Measurements from ENCODE around the gene PPP1R12B.
"Not testable (repeated sequence)": the region's sequence is repeated elsewhere in the genome, so short reads cannot be mapped to it uniquely, and the experiment has no call there.

The PPP1R12B gene

GRCh38 chr1:202619505-202619904 lies 271.0 kb downstream of the PPP1R12B start:
- DNase-seq: no peak

GRCh38 chr1:202620036-202620435 lies 271.5 kb downstream of the PPP1R12B start:
- not testable (repeated sequence) for DNase-seq

- no peak for DNase-seq
Measured at GRCh38 chr1:202621446-202621845, 272.9 kb downstream of the PPP1R12B start.

DNA sequence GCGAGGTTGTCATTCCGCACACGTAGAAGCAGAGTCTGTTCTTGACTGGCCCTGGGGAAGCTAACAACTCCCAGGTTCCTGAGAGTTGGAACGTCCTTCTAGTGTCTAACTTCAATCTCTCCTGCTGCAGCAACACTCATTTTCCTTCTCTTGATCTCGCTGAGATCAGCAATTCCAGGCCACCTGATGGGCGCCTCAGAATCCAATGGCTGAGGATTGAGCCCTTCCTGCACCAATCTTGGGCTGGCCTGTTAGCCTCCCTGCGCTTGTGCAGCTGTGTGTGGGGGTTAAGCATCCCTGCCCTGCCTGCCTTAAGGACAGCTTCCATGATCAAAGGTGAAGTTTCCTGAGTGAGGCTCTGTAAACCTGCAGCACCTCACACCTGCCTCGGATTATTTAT lies 273.9 kb downstream of the PPP1R12B start:
- no peak for DNase-seq

GRCh38 chr1:202623075-202623474 lies 274.6 kb downstream of the PPP1R12B start:
- DNase-seq: no peak

DNA sequence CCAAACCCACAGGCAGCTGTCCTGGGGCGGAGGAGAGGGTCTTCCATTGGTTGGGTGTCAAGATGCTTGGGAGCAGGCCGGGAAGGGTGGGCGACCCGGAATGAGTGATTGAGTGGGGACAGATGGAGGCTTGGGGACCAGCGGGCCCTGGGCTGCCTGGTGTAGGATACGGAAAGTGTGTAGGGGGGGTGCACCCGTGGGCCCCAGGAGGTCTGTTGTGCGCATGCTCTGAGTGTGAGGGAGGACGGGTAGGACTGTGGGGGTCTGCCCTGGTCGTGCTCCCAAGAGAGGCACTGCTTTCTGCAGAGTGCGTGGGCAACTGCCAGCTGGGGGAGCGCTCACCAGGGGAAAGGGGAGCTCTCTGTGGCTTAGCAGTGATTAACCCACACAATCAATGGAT lies 275.0 kb downstream of the PPP1R12B start:
- DNase-seq: not testable (repeated sequence)

DNA sequence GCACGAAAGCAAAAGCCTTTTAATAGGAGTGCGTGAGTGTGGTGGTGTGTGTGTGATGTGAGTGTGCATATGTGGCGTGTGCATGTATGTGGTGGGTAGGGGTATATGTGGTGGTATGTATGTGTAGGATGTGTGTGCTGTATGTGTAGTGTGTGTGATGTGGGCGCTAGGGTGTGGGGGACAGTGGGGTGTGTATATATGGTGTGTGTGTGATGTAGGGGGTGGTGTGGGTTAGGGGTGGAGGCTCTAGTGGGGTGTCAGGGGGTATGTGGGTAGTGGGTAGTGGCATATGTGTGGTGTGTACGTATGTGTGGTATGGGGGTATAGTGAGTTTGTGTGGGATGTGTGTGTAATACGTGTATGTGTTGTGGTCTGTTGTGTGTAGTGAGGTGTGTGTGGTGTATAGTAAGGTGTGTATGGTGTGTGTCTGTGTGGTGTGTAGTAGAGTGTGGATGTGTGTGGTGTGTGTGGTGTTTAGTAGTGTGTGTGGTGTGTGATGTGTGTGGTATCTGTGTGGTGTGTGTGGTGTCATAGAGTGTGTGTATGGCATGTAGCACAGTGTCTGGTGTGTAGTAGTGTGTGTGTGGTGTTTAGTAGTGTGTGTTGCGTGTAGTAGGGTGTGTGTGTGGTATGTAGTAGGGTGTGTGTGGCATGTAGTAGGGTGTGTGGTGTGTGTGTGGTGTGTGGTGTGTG lies 275.7 kb downstream of the PPP1R12B start:
- no peak for DNase-seq

DNA sequence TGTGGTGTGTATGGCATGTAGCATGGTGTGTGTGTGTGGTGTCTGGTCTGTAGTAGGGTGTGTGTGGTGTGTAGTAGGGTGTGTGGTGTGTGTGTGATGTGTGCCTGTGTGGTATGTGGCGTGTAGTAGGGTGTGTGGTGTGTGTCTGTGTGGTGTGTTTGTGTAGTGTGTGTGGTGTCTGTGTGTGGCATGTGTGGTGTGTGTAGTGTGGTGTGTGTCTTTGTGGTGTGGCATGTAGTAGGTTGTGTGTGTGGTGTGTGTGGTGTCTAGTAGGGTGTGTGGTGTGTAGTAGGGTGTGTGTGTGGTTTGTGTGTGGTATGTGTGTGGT lies 276.2 kb downstream of the PPP1R12B start:
- DNase-seq: no peak

DNA sequence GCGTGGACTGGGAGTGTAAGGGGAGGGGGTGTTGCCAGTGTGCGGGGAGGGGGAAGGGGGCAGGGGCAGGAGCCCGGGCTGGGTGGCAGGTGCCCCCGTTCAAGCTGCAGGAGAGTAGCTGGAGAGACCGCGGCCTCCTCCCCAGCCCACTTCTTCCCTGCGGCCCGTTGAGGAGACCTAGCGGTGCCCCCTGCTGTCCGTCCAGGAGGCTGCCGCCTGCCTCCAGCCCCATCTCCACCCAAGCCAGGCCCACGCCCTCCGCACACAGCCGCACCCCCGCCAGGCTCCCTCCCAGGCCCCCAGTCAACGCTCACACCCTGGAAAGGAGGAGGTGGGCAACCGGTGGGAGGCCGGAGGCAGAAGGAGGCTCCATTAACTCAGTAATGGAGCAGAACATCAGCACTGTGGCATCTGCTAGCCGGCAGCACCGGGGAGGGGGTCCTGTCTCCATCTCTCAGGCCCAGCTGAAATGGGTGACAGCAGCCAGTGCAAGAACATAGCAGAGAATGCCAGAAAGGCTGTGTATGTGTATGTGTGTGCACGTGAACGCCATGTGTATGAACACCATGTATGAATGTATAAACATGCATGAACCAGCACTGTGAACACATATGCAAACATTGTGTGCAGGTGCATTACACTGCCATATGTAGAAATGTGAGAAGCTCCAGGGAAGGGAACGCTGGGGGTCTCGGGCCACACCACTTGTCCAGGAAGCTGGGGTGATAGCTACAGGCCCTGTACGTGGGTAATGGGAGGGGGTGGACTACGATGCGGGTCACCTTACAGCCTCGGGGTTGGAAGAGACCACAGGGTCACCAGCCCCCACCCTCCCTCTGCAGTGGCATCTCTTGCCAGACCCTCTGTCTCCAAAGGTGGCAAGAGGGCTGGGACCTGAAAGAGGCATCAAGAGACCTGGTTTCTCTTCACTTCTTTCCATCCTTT lies 277.2 kb downstream of the PPP1R12B start:
- DNase-seq: peak; percentile 17

- DNase-seq: not testable (repeated sequence)
Measured at GRCh38 chr1:202627036-202627435, 278.5 kb downstream of the PPP1R12B start.

DNA sequence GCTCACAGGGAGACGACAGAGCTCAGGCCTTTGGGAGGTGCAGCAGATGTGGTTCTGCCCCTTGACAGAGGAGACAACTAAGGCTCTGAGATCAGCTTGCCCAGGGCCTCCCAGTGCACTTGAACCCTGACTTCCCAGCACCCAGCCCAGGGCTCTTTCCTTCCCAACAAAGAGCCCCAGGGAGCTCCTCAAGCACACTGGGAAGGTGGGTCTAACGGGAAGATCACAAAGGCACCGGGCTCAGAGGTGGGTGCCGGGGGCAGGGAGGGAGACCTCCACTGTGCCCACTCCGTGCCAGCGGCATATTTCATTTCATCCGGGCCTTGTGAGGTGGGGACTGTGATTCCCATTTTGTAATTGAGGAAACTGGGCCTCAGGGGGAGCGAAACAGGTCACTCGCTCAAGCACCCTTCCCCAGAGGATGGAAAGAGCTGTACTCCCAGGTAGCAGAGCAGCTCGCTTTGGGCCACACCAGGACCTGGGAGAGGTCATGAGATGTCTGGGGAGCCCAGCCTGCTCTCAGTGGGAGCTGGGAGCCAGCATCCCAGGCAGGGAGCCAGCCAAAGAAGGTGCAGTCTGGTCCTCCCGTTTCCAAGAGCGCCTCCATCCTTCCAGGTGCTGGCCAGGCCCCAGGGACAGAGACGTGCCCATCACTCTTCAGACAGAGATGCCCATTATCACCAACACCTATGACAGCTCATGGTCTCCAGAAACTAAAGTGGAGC lies 279.5 kb downstream of the PPP1R12B start:
- DNase-seq: no peak

DNA sequence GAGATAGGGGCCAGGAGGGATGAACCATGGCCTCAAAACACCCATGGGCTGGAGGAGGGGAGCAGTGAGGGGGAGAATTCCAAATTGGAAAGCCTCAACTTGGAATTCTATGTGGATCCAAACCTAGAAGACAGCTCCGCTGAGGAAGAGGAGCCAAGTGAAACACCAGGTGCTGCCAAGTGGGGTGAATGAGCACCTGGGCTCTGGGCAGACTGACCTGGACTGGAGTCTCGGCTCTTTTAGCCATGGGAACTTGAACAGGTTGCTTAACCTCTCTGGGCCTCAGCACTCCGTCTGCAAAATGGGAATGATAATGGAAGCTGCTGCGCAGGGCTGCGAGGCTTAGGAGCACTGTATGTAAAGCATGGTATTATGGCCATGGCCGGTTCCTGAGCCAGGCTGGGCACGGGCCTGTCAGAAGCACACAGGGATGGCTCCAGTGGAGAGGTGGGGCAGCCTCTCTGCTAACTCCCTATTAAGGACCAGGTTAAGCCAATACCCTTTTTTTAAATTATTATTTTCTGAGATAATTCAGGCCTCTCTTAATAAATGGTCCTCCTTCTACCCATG lies 280.2 kb downstream of the PPP1R12B start:
- no peak for DNase-seq

DNA sequence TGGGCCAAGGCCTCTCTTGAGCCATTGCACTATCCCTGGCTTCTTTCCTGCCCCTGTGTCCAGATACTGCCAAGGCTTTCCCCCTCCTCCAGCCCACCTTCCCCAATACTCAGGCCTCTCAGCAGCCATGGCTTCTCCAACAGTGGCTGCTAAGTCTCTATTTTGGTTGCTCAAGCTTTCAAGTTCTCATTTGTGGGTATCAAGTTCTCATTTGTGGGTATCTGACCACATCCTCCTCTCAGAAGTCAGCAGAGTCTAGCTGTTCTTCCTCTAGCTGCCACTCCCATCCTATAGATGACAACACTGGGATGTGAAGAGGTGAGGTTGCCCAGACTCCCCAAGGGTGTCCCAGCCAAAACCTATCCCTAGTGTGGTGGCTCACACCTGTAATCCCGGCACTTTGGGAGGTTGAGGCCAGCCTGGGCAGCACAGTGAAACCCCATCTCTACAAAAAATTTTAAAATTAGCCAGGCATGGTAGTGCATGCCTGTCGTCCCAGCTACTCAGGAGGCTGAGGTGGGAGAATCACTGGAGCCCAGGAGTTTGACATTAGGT lies 280.8 kb downstream of the PPP1R12B start:
- DNase-seq: not testable (repeated sequence)

DNA sequence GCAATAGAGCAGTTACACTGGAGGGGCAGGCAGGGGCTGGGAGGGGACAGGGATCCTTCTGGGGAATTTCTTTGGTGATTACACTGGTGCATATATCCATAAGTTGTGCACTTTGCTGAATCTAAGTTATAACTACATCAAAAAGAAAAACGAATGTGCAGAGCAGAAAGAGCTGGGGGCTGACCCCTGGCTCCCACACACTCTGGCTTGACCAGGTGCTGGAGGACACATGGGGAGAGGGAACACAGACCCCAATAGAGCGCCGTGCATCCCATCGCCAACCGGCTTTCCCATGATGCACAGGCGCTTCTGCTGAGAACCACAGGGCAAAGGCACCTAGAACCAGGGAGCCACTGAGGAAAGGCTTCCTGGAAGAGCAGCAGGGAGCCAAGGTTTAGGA lies 281.6 kb downstream of the PPP1R12B start:
- not testable (repeated sequence) for DNase-seq

- no peak for DNase-seq
Measured at GRCh38 chr1:202630541-202630940, 282.0 kb downstream of the PPP1R12B start.

DNA sequence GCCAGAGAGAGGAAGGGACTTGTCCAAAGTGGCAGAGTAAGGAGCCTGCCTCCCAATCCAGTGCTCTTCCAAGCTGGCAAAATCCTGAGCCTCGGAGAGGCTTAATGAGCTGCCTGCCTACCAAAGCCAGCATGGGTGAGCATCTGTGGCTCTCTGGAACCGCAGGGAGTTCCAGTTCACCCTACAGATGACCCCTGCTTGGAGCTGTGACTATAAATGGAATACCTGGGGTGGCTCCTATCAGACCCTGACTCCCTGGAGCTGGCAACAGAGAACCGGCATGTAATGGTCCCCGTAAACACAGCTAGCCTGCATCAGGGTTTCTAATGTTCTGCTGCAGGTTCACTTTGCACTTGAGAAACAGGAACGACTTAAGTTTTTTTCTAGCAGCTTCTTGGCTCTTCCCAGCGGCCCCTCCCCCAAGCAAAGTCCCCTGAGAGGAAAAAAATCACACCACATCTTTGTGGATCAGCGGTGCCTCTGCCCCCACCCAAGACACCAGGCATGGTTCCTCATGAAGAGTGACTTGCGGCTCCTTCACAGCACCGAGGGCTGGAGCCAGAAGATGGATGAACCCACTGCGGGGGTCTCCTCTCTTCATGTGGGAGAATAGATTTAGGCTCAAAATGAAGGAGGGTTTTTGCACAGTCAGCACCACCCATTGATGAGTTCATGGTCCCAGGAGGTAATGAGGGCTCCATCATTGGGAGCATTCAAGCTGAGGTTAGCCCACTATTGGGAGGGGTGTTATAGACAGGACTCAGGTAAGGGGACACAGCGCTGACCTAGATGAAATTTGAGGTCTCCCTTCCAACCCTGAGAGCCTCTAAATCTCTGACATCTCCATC lies 282.8 kb downstream of the PPP1R12B start:
- no peak for DNase-seq

DNA sequence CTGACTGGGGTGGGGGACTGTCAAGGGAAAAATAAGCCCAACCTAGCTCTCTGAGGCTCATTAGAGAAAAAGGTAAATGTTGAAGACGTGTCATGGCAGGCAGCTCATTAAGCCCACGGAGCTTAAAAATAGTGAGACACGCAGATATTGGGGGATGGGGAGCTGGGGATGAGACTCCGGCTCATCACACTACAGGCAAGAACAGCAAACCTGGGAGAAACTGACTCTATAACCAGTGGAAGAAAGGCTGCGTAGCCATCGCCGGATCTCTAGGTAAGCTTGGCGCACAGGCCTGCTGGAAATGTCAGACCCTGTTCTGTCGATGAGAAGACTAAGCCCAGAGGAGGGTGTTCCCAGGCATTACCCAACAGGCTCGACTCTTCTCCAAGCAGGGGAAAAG lies 283.7 kb downstream of the PPP1R12B start:
- DNase-seq: no peak

DNA sequence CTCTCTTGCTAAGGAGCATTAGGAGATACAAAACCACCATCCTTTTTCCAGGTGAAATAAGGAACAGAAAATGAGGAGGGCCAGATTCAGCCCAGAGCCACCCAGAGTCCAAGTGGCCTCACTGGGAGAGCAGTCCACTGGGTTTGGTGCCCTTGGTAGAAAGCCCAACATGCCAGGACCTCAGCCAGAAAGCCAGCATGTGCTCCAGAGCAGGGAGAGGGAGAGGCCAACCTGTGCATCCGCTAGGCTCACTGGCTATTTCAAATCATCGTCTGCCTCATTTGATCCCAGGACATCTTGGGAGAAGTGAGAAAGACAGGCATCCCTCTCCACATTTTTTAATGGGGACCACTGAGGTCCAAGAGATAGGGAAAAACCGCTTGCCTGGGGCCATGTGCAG lies 287.7 kb downstream of the PPP1R12B start:
- DNase-seq: not testable (repeated sequence)

DNA sequence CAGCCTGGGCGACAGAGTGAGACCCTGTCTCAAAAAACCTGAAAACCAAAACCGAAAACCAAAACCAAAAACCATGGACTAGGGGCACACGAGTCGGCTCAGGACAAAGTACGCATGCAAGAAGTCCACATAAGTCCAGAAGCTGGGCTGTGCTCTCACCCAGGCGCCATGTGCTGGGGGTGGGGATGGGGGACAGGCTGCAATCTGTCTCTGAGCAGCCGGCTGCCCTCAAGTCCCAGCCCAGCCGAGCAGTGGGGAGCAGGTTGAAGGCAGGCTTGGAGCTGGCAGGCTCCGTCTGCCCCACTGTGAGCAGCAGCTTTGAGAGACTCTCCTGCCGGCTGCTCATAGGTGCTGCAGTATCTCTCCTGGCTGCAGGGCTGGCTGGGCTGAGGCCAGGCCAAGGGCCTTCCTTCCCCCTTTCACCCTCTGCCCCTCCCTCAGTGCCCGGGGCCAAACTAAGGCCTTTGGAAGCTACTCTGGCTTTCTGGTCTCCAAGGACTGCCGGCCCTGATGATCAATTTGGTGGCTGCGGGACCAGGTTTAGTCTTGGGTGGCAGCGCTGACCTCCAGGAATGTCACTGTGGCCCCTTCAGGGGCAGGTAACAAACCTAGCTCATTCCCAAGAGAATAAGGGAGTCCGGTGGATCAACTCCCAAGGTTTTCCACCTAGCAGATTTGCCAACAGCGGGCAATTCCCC lies 289.0 kb downstream of the PPP1R12B start:
- DNase-seq: not testable (repeated sequence)

DNA sequence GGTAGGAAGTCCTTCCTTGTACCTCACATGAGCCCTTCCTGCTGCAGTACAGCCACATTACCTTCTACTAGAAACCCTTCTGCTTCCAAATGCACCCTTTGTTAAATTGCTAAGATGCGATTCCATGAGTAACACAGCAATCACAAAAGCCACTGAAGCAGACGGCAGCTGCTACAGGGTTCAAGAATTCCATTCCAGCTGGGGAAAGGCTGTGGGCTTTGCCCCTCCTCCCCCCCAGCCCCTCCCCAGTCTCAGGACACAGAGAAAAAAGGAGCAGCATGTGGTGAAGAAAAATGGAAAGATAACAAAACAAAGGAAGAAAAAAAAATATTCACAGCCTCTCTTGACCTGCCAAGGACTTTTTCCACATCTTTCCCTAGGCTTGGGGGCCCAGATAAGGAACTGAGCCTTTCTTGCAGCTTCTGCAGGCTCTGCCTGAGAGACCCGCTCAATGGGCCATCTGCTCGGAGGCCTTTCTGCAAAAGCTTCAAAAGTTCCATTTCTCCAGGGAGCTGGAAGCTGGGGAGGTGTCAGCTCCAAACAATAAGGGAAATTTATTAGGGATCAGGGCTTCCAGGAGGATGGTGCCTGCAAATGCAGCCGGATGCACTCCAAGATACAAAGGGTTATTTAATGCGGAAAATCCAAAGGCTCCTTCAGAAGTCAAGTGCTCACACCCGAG lies 289.7 kb downstream of the PPP1R12B start:
- no peak for DNase-seq

Measured in SHP77 treated with DMSO at 0.1 percent for 48 hours (cell line).